Liver (tissue), 3 donors: ENCODE results near the gene OOSP2.

ENCODE experiments used
- ATF3 ChIP-seq: IDR thresholded peaks from 2 replicates; pipeline ENCODE4 v1.6.1; 2016; ENCODE audit warnings: antibody characterized with exemption
- CTCF ChIP-seq: fragments of 150-350 bp; IDR thresholded peaks from 2 replicates; pipeline ENCODE4 v1.5.1; 2017; ENCODE audit warnings: improper control_type of control experiment, low read depth, low read length; ENCODE audit not compliant: missing input control
- EGR1 ChIP-seq, 2 donors: IDR thresholded peaks; 2 replicates each; pipeline ENCODE4 v1.6.1; 2016 to 2018; ENCODE audit warnings: antibody characterized with exemption in 2 of 2, low read depth in 2 of 2
- GABPA ChIP-seq, 2 donors: IDR thresholded peaks in 1 of 2; conservative IDR thresholded peaks in 1 of 2; 2 replicates each; pipeline ENCODE4 v1.6.1; 2016; ENCODE audit warnings: antibody characterized with exemption in 2 of 2, mild to moderate bottlenecking in 1 of 2, moderate library complexity in 1 of 2
- HNF4A ChIP-seq, 2 donors: conservative IDR thresholded peaks; 2 replicates each; pipeline ENCODE4 v1.6.1; 2016; ENCODE audit warnings: antibody characterized with exemption in 2 of 2, mild to moderate bottlenecking in 2 of 2
- JUND ChIP-seq, 2 donors: IDR thresholded peaks; 2 replicates each; pipeline ENCODE4 v1.6.1; 2016; ENCODE audit warnings: antibody characterized with exemption in 2 of 2
- MAX ChIP-seq: IDR thresholded peaks from 2 replicates; pipeline ENCODE4 v1.6.1; 2016; ENCODE audit warnings: antibody characterized with exemption
- NR2F2 ChIP-seq: IDR thresholded peaks from 2 replicates; pipeline ENCODE4 v1.6.1; 2016; ENCODE audit warnings: antibody characterized with exemption
- RAD21 ChIP-seq, 2 donors: IDR thresholded peaks; 2 replicates each; pipeline ENCODE4 v1.6.1; 2016; ENCODE audit warnings: antibody characterized with exemption in 2 of 2, mild to moderate bottlenecking in 2 of 2
- SP1 ChIP-seq: IDR thresholded peaks from 2 replicates; pipeline ENCODE4 v1.6.1; 2018; ENCODE audit warnings: antibody characterized with exemption, mild to moderate bottlenecking
- TAF1 ChIP-seq: conservative IDR thresholded peaks from 2 replicates; pipeline ENCODE4 v1.6.1; 2016; ENCODE audit warnings: antibody characterized with exemption, mild to moderate bottlenecking
- YY1 ChIP-seq: IDR thresholded peaks from 2 replicates; pipeline ENCODE4 v1.6.1; 2016; ENCODE audit warnings: antibody characterized with exemption, mild to moderate bottlenecking
- donor health status: healthy.
- donor health status: healthy.

- TF ChIP-seq CTCF (no peak), TAF1 (no peak), MAX (no peak), EGR1 (IDR thresholded peaks at IDR 0.05; ENCODE audit: low read depth in 2 of 2) (no peak), GABPA (IDR thresholded peaks at IDR 0.05 in 1 of 2, conservative IDR thresholded peaks at IDR 0.05 in 1 of 2) (no peak), NR2F2 (no peak), HNF4A (conservative IDR thresholded peaks at IDR 0.05) (no peak), YY1 (no peak), RAD21 (IDR thresholded peaks at IDR 0.05) (no peak), JUND (IDR thresholded peaks at IDR 0.05) (no peak), SP1 (no peak), ATF3 (no peak)
These were observed 55.4 kb downstream of the OOSP2 start for GRCh38 chr11:60095477-60096120.
